Ovary (tissue), 9 donors: Measurements from ENCODE around the gene ERCC6L2. TPM values are rescaled to one million over a fixed set of nuclear protein-coding genes. Genes with fewer than 3 reads are reported as not detected.

Experiments used
- DNase-seq, 5 donors: peaks; one replicate each; pipeline ENCODE4 v3.0.0-alpha.2; 2019 to 2020
- H3K27ac ChIP-seq, 2 donors: fragments of 200-600 bp; one replicate each; pipeline versions ENCODE4 v1.5.1 to v1.8.0; 2019 to 2022
- H3K27me3 ChIP-seq: fragments of 200-600 bp; one replicate; pipeline ENCODE4 v1.8.0; 2022
- H3K36me3 ChIP-seq: fragments of 200-600 bp; sonication (generic); one replicate; pipeline ENCODE4 v1.5.1; 2019
- H3K4me1 ChIP-seq: one replicate; pipeline ENCODE4 v1.8.1; 2013; ENCODE audit warnings: mild to moderate bottlenecking, moderate library complexity; ENCODE audit not compliant: insufficient read depth
- H3K4me3 ChIP-seq: fragments of 200-600 bp; sonication (generic); one replicate; pipeline ENCODE4 v1.5.1; 2017
- H3K9me3 ChIP-seq, 2 donors: fragments of 200-600 bp in 1 of 2; sonication (generic) in 1 of 2; one replicate each; pipeline versions ENCODE4 v1.5.1 to v1.8.1; 2013 to 2019; ENCODE audit warnings: mild to moderate bottlenecking in 1 of 2, moderate library complexity in 1 of 2
- EP300 ChIP-seq: sonication (generic); formaldehyde crosslinking; IDR thresholded peaks from one replicate; pipeline ENCODE4 v1.6.1; 2017; ENCODE audit warnings: antibody characterized with exemption
- POLR2A ChIP-seq: fragments of 450-650 bp; IDR thresholded peaks from one replicate; pipeline ENCODE4 v1.6.1; 2017; ENCODE audit warnings: antibody characterized with exemption, mild to moderate bottlenecking, moderate library complexity
- WGBS, 3 donors: extraction: QIAGEN DNeasy Blood & Tissue Kit in 1 of 3; methylation state at CpG; one replicate each; pipeline versions ENCODE4 v1.1.5 to v1.1.7; 2013 to 2017; 5-methylcytosine and 5-hydroxymethylcytosine counted together
- intact Hi-C, 4 donors: fragments of 100-400 bp; cut with DNase I; formaldehyde crosslinking; loops; one replicate each; pipeline versions ENCODE4 v1.11.0 to v1.15.1; 2022 to 2023
- polyA plus RNA-seq, 2 donors: library from polyadenylated mRNA; stranded (reverse); fragments of 200-250 nt in 1 of 2; fragments of 350-450 nt in 1 of 2; fragmentation: Illumina TruSeq in 1 of 2; extraction: RNeasy Lipid Tissue Mini Kit (QIAGEN cat#74804) in 1 of 2; gene quantifications; one replicate each; pipeline ENCODE4 v1.2.3, GENCODE V29; 2013 to 2014
- total RNA-seq, 7 donors: library from RNA; depleted of rRNA in 2 of 7; stranded (reverse); fragments of >200 nt in 2 of 7; fragmentation: NEBNext Ultra II Directional in 3 of 7; extraction: Animal tissue kit (Norgen Biotek cat#: 25700) in 3 of 7; gene quantifications; one replicate each; pipeline versions ENCODE4 v1.1.0 to v1.2.4, GENCODE V29; 2016 to 2023
- TF ChIP-seq, protein P1 (sequence below), 3 donors: fragments of 450-650 bp in 2 of 3; fragments of 200-600 bp in 1 of 3; IDR thresholded peaks; one replicate each; pipeline versions ENCODE4 v1.5.1 to v1.8.0; 2016 to 2022; ENCODE audit warnings: antibody characterized with exemption in 3 of 3, mild to moderate bottlenecking in 1 of 3
- donor health status: DM: no; HTN: no; CAD: no; lungs with moderate emphysema.
- donor health status: DM: no; HTN: no; CAD: no.
- donor health status: Bipolar disorder and iron deficiency.
- donor health status: DM: yes; HTN: yes; CAD: no.
- donor health status: DM: no; HTN: no; CAD: no.
- donor health status: DM: yes; HTN: yes; CAD: no.

ERCC6L2 gene
- total and polyA plus RNA-seq, 9 donors = 16.7 to 78.3 (median 57.2) TPM

DNA sequence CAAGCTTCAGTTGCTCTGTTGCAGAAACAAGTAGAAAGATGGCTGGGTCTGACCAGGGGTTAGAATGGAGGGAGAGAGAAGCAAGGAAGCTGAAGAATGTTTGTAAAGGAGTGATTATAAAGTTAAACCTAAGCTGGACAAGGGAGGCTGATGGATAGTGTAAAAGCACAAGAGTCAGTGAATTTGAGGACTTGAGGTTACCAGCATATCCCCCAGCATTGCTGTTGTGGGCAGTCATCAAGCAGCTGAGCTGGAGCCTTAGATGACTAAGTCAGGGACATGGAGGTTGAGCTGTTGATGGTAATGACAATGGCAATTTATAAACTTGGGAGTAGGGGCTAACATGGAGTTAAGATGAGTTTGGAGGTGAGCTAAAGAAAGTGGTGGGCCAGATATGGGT is 131.5 kb downstream of the ERCC6L2 start:
- no peaks in the 10 kb centered on the region for H3K36me3 ChIP-seq

GRCh38 chr9:96008502-96009222 is 133.2 kb downstream of the ERCC6L2 start:
- Histone ChIP-seq H3K27ac (no peak overlapping the region), H3K4me3 (no peak overlapping the region), H3K36me3 (no peaks in the 10 kb centered on the region), H3K9me3 (no peaks in the 10 kb centered on the region), H3K27me3 (no peaks in the 10 kb centered on the region), H3K4me1 (no peaks in the 10 kb centered on the region)
- 80 to 88% (median 84%) methylated on average over 12 of the region's 12 CpGs for WGBS, 3 donors
- DNase-seq = no peak
- TF ChIP-seq, protein P1, sequence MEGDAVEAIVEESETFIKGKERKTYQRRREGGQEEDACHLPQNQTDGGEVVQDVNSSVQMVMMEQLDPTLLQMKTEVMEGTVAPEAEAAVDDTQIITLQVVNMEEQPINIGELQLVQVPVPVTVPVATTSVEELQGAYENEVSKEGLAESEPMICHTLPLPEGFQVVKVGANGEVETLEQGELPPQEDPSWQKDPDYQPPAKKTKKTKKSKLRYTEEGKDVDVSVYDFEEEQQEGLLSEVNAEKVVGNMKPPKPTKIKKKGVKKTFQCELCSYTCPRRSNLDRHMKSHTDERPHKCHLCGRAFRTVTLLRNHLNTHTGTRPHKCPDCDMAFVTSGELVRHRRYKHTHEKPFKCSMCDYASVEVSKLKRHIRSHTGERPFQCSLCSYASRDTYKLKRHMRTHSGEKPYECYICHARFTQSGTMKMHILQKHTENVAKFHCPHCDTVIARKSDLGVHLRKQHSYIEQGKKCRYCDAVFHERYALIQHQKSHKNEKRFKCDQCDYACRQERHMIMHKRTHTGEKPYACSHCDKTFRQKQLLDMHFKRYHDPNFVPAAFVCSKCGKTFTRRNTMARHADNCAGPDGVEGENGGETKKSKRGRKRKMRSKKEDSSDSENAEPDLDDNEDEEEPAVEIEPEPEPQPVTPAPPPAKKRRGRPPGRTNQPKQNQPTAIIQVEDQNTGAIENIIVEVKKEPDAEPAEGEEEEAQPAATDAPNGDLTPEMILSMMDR (IDR thresholded peaks at IDR 0.05) = no peak
- TF ChIP-seq POLR2A (no peak), EP300 (no peak)
- intact Hi-C loops = no loop called here

More for the DNA sequence above, 131.5 kb downstream of the ERCC6L2 start:
- no peak overlapping the region for H3K4me3 ChIP-seq
- no peak overlapping the region for H3K27ac ChIP-seq
- H3K27me3 ChIP-seq = no peaks in the 10 kb centered on the region
- intact Hi-C loops = no loop called here
- H3K9me3 ChIP-seq = peaks cover 0 to 4% of the 10 kb centered on the region in 2 donors
- TF ChIP-seq POLR2A (no peak), EP300 (no peak)
- TF ChIP-seq, protein P1 (IDR thresholded peaks at IDR 0.05) = no peak
- no peak for DNase-seq
- no peaks in the 10 kb centered on the region for H3K4me1 ChIP-seq

DNA sequence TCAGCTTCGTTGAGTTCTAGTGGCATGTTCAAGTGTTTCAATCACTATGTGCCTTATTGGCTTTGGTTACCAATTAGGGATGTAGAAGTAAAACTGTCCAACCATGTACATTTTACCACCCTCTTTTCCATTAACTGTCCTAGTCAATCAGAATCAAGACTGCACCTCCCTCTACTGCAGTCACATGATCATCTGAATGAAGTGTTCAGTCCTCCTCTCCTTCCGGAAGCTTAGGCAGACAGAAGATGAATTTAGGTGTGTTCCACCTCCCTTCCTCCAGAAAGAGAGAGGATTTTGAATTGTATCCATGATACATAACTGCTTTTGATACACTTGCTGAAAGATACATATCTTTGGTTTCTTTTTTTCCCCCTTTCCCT is 133.7 kb downstream of the ERCC6L2 start:
- WGBS, 3 donors = 92 to 97% (median 94%) methylated on average over 2 of the region's 2 CpGs
- H3K36me3 ChIP-seq = no peaks in the 10 kb centered on the region
- H3K4me1 ChIP-seq = no peaks in the 10 kb centered on the region
- H3K9me3 ChIP-seq = no peaks in the 10 kb centered on the region
- H3K27me3 ChIP-seq = no peaks in the 10 kb centered on the region
- H3K27ac ChIP-seq = no peak overlapping the region
- no peak for DNase-seq
- H3K4me3 ChIP-seq = no peak overlapping the region
- intact Hi-C loops = no loop called here
- TF ChIP-seq, protein P1 (IDR thresholded peaks at IDR 0.05) = no peak
- TF ChIP-seq POLR2A (no peak), EP300 (no peak)

- TF ChIP-seq EP300 (no peak), POLR2A (no peak)
- TF ChIP-seq, protein P1 (IDR thresholded peaks at IDR 0.05) = no peak
- no peak for DNase-seq
- Histone ChIP-seq H3K27me3 (no peaks in the 10 kb centered on the region), H3K4me1 (no peaks in the 10 kb centered on the region), H3K9me3 (no peaks in the 10 kb centered on the region), H3K27ac (no peak overlapping the region), H3K36me3 (no peaks in the 10 kb centered on the region), H3K4me3 (no peak overlapping the region)
- intact Hi-C loops = no loop called here
- WGBS, 3 donors = 81 to 91% (median 88%) methylated on average over 4 of the region's 4 CpGs
These were observed 134.4 kb downstream of the ERCC6L2 start for GRCh38 chr9:96009690-96010472.
